HG03442 (cell line): ENCODE measurements around the gene SAMD3.
A peak's percentile ranks its signal among the peaks of the same experiment; 100 is the strongest.
"Not testable (repeated sequence)": the region's sequence is repeated elsewhere in the genome, so short reads cannot be mapped to it uniquely, and the experiment has no call there.

Experiments
- ATAC-seq: cut with Tn5 transposase; IDR thresholded peaks from one replicate; pipeline ENCODE4 v1.9.1; 2021; ENCODE audit warnings: mild to moderate bottlenecking, moderate library complexity; ENCODE audit not compliant: unreplicated experiment

SAMD3 gene

GRCh38 chr6:130212215-130212874 lies 10.4 kb downstream of the SAMD3 start:
- no peak for ATAC-seq

- ATAC-seq: peak; percentile 43
These were observed 11.1 kb downstream of the SAMD3 start for GRCh38 chr6:130211691-130212090.

GRCh38 chr6:130207979-130208649 lies 14.6 kb downstream of the SAMD3 start:
- ATAC-seq: no peak

- no peak for ATAC-seq
These were observed 16.3 kb downstream of the SAMD3 start for GRCh38 chr6:130206479-130206878.

- no peak for ATAC-seq
These were observed 18.4 kb downstream of the SAMD3 start for GRCh38 chr6:130204322-130204721.

- ATAC-seq: no peak
These were observed 19.4 kb downstream of the SAMD3 start for GRCh38 chr6:130203370-130203769.

- no peak for ATAC-seq
These were observed 20.0 kb downstream of the SAMD3 start for GRCh38 chr6:130202782-130203181.

GRCh38 chr6:130200020-130200419 lies 22.7 kb downstream of the SAMD3 start:
- ATAC-seq: no peak

GRCh38 chr6:130198483-130199035 lies 24.2 kb downstream of the SAMD3 start:
- no peak for ATAC-seq

GRCh38 chr6:130197816-130198482 lies 24.8 kb downstream of the SAMD3 start:
- not testable (repeated sequence) for ATAC-seq

- not testable (repeated sequence) for ATAC-seq
These were observed 28.3 kb downstream of the SAMD3 start for GRCh38 chr6:130194434-130194833.

- ATAC-seq: no peak
These were observed 31.8 kb downstream of the SAMD3 start for GRCh38 chr6:130190701-130191690.

- no peak for ATAC-seq
These were observed 33.0 kb downstream of the SAMD3 start for GRCh38 chr6:130189531-130190397.

GRCh38 chr6:130188207-130188899 lies 34.4 kb downstream of the SAMD3 start:
- no peak for ATAC-seq

- no peak for ATAC-seq
These were observed 35.2 kb downstream of the SAMD3 start for GRCh38 chr6:130187335-130188206.

GRCh38 chr6:130185658-130186057 lies 37.1 kb downstream of the SAMD3 start:
- no peak for ATAC-seq

- no peak for ATAC-seq
These were observed 39.2 kb downstream of the SAMD3 start for GRCh38 chr6:130183271-130184222.
